ENCODE data around the gene CMTR1. TPM values are rescaled to one million over a fixed set of nuclear protein-coding genes. Genes with fewer than 3 reads are reported as not detected.
A peak's percentile ranks its signal among the peaks of the same experiment; 100 is the strongest.

The CMTR1 gene
- total and polyA plus RNA-seq, 3 experiments from 2014 or later = 25.8 to 54.3 (median 54.3) TPM

- peaks cover 72 to 91% (median 82%) of the 10 kb centered on the region in 3 donors for H3K4me1 Mint-ChIP-seq
- no peak overlapping the region for H3K4me3 ChIP-seq (ENCODE audit: low read length)
- no peaks in the 10 kb centered on the region for H3K36me3 ChIP-seq (ENCODE audit: insufficient read depth, low read length)
- H3K9me3 ChIP-seq (ENCODE audit: low read length) = no peaks in the 10 kb centered on the region
- peak in 2 of 5 donors; percentile 11 to 47 for DNase-seq
- peak overlapping the region in 6 of 7 donors; percentile 29 to 65 (median 54) for H3K4me3 Mint-ChIP-seq
- H3K27ac ChIP-seq (ENCODE audit: low read depth, low read length) = no peak overlapping the region
- ChIA-PET CTCF (interaction anchor here (0.9 to 3.6 kb wide), 16 partner anchors 12 to 201 kb away, joined by 3 to 29 read pairs (median 5); partner anchors contain the start of gene CMTR1), POLR2A (interaction anchor here (1.9 to 2.4 kb wide), 2 partner anchors 12 to 26 kb away, joined by 8 to 14 read pairs; no protein-coding TSS in a partner anchor)
- H3K27me3 Mint-ChIP-seq = no peaks in the 10 kb centered on the region
- no peaks in the 10 kb centered on the region for H3K27me3 ChIP-seq (ENCODE audit: insufficient read depth, low read length, poor library complexity, severe bottlenecking)
- no peaks in the 10 kb centered on the region for H3K9me3 Mint-ChIP-seq
- H3K4me1 ChIP-seq (ENCODE audit: insufficient read depth, low read length) = peaks cover 44% of the 10 kb centered on the region
- H3K27ac Mint-ChIP-seq = peak overlapping the region; percentile 90 to 99 (median 96)
- H3K36me3 Mint-ChIP-seq = peaks cover 0 to 20% (median 7%) of the 10 kb centered on the region in 3 donors
Observed at GRCh38 chr6:37491171-37491829, 58.3 kb downstream of the CMTR1 start.

- CTCF ChIA-PET = interaction anchor here (0.7 to 3.6 kb wide), 15 partner anchors 11 to 213 kb away, joined by 3 to 29 read pairs (median 5); partner anchors contain the start of gene CMTR1
- H3K4me3 Mint-ChIP-seq = peak overlapping the region in 6 of 7 donors; percentile 36 to 65 (median 54)
- H3K4me3 ChIP-seq (ENCODE audit: low read length) = no peak overlapping the region
Observed at GRCh38 chr6:37491830-37492208, 58.8 kb downstream of the CMTR1 start.

GRCh38 chr6:37492236-37492972, 59.4 kb downstream of the CMTR1 start:
- ChIA-PET POLR2A (interaction anchor here (1.9 to 2.4 kb wide), 2 partner anchors 11 to 25 kb away, joined by 8 to 14 read pairs; no protein-coding TSS in a partner anchor), CTCF (interaction anchor here (0.7 to 3.6 kb wide), 13 partner anchors 10 to 213 kb away, joined by 3 to 29 read pairs (median 5); no protein-coding TSS in a partner anchor)
- Mint-ChIP-seq H3K36me3 (peaks cover 0 to 18% (median 7%) of the 10 kb centered on the region in 3 donors), H3K4me1 (peaks cover 74 to 93% (median 93%) of the 10 kb centered on the region in 3 donors), H3K27me3 (no peaks in the 10 kb centered on the region), H3K9me3 (no peaks in the 10 kb centered on the region), H3K27ac (peak overlapping the region; percentile 90 to 99 (median 96)), H3K4me3 (peak overlapping the region in 6 of 7 donors; percentile 36 to 65 (median 54))
- Histone ChIP-seq H3K27me3 (ENCODE audit: insufficient read depth, low read length, poor library complexity, severe bottlenecking) (no peaks in the 10 kb centered on the region), H3K4me3 (ENCODE audit: low read length) (no peak overlapping the region), H3K4me1 (ENCODE audit: insufficient read depth, low read length) (peaks cover 52% of the 10 kb centered on the region), H3K36me3 (ENCODE audit: insufficient read depth, low read length) (no peaks in the 10 kb centered on the region), H3K27ac (ENCODE audit: low read depth, low read length) (no peak overlapping the region), H3K9me3 (ENCODE audit: low read length) (no peaks in the 10 kb centered on the region)
- DNase-seq = peak in 1 of 5 donors; percentile 14

More at GRCh38 chr6:37491830-37492208, 58.8 kb downstream of the CMTR1 start:
- peak in 2 of 5 donors; percentile 14 to 46 for DNase-seq
- H3K36me3 ChIP-seq (ENCODE audit: insufficient read depth, low read length) = no peaks in the 10 kb centered on the region
- H3K27ac ChIP-seq (ENCODE audit: low read depth, low read length) = no peak overlapping the region
- H3K4me1 Mint-ChIP-seq = peaks cover 71 to 93% (median 87%) of the 10 kb centered on the region in 3 donors
- no peaks in the 10 kb centered on the region for H3K27me3 ChIP-seq (ENCODE audit: insufficient read depth, low read length, poor library complexity, severe bottlenecking)
- H3K4me1 ChIP-seq (ENCODE audit: insufficient read depth, low read length) = peaks cover 48% of the 10 kb centered on the region
- H3K9me3 ChIP-seq (ENCODE audit: low read length) = no peaks in the 10 kb centered on the region
- peak overlapping the region; percentile 90 to 99 (median 96) for H3K27ac Mint-ChIP-seq
- H3K27me3 Mint-ChIP-seq = no peaks in the 10 kb centered on the region
- H3K36me3 Mint-ChIP-seq = peaks cover 0 to 20% (median 7%) of the 10 kb centered on the region in 3 donors
- POLR2A ChIA-PET = interaction anchor here (1.9 to 2.4 kb wide), 2 partner anchors 11 to 25 kb away, joined by 8 to 14 read pairs; no protein-coding TSS in a partner anchor
- no peaks in the 10 kb centered on the region for H3K9me3 Mint-ChIP-seq

- H3K9me3 Mint-ChIP-seq = no peaks in the 10 kb centered on the region
- H3K27ac ChIP-seq (ENCODE audit: low read depth, low read length) = no peak overlapping the region
- H3K4me1 Mint-ChIP-seq = peaks cover 76 to 95% (median 95%) of the 10 kb centered on the region in 3 donors
- no peak overlapping the region for H3K4me3 ChIP-seq (ENCODE audit: low read length)
- H3K27ac Mint-ChIP-seq = peak overlapping the region in 7 of 8 donors; percentile 90 to 99 (median 96)
- no peaks in the 10 kb centered on the region for H3K9me3 ChIP-seq (ENCODE audit: low read length)
- H3K4me1 ChIP-seq (ENCODE audit: insufficient read depth, low read length) = peaks cover 55% of the 10 kb centered on the region
- H3K27me3 ChIP-seq (ENCODE audit: insufficient read depth, low read length, poor library complexity, severe bottlenecking) = no peaks in the 10 kb centered on the region
- no peaks in the 10 kb centered on the region for H3K27me3 Mint-ChIP-seq
- CTCF ChIA-PET = interaction anchor here (1.1 to 3.6 kb wide), 3 partner anchors 10 to 212 kb away, joined by 3 to 21 read pairs (median 5); no protein-coding TSS in a partner anchor
- H3K36me3 Mint-ChIP-seq = peaks cover 0 to 15% (median 7%) of the 10 kb centered on the region in 3 donors
- H3K36me3 ChIP-seq (ENCODE audit: insufficient read depth, low read length) = no peaks in the 10 kb centered on the region
- POLR2A ChIA-PET = interaction anchor here (1.9 kb wide), 1 partner anchor 10 kb away, joined by 8 read pairs; no protein-coding TSS in a partner anchor
- DNase-seq = peak in 1 of 5 donors; percentile 44
- H3K4me3 Mint-ChIP-seq = peak overlapping the region in 3 of 7 donors; percentile 36 to 45 (median 39)
Observed at GRCh38 chr6:37492991-37493660, 60.1 kb downstream of the CMTR1 start.

GRCh38 chr6:37493661-37493995, 60.6 kb downstream of the CMTR1 start:
- peak in 1 of 5 donors; percentile 23 for DNase-seq
- H3K27me3 ChIP-seq (ENCODE audit: insufficient read depth, low read length, poor library complexity, severe bottlenecking) = no peaks in the 10 kb centered on the region
- no peaks in the 10 kb centered on the region for H3K36me3 ChIP-seq (ENCODE audit: insufficient read depth, low read length)
- Mint-ChIP-seq H3K27ac (peak overlapping the region in 6 of 8 donors; percentile 43 to 99 (median 81)), H3K9me3 (no peaks in the 10 kb centered on the region), H3K36me3 (peaks cover 0 to 11% (median 6%) of the 10 kb centered on the region in 3 donors), H3K4me3 (peak overlapping the region in 1 of 7 donors; percentile 28), H3K27me3 (no peaks in the 10 kb centered on the region), H3K4me1 (peaks cover 73 to 95% (median 95%) of the 10 kb centered on the region in 3 donors)
- no peaks in the 10 kb centered on the region for H3K9me3 ChIP-seq (ENCODE audit: low read length)
- no peak overlapping the region for H3K27ac ChIP-seq (ENCODE audit: low read depth, low read length)
- ChIA-PET CTCF (interaction anchor here (3.6 kb wide), 1 partner anchor 9 kb away, joined by 21 read pairs; no protein-coding TSS in a partner anchor), POLR2A (no interaction called here)
- H3K4me3 ChIP-seq (ENCODE audit: low read length) = no peak overlapping the region
- H3K4me1 ChIP-seq (ENCODE audit: insufficient read depth, low read length) = peaks cover 53% of the 10 kb centered on the region

GRCh38 chr6:37495244-37495934, 62.4 kb downstream of the CMTR1 start:
- DNase-seq = no peak
- Mint-ChIP-seq H3K4me3 (peak overlapping the region in 1 of 7 donors; percentile 46), H3K9me3 (no peaks in the 10 kb centered on the region), H3K36me3 (peaks cover 0 to 15% (median 5%) of the 10 kb centered on the region in 3 donors), H3K4me1 (peaks cover 73 to 95% (median 95%) of the 10 kb centered on the region in 3 donors), H3K27ac (peak overlapping the region in 7 of 8 donors; percentile 1 to 92 (median 61)), H3K27me3 (no peaks in the 10 kb centered on the region)
- Histone ChIP-seq H3K36me3 (ENCODE audit: insufficient read depth, low read length) (no peaks in the 10 kb centered on the region), H3K4me1 (ENCODE audit: insufficient read depth, low read length) (peaks cover 52% of the 10 kb centered on the region), H3K27me3 (ENCODE audit: insufficient read depth, low read length, poor library complexity, severe bottlenecking) (no peaks in the 10 kb centered on the region), H3K9me3 (ENCODE audit: low read length) (no peaks in the 10 kb centered on the region), H3K27ac (ENCODE audit: low read depth, low read length) (no peak overlapping the region), H3K4me3 (ENCODE audit: low read length) (no peak overlapping the region)
- ChIA-PET CTCF (interaction anchor here (1.7 kb wide), 1 partner anchor 22 kb away, joined by 13 read pairs; no protein-coding TSS in a partner anchor), POLR2A (interaction anchor here (0.7 to 0.9 kb wide), 2 partner anchors 21 to 62 kb away, joined by 3 to 5 read pairs; partner anchors contain the start of gene CMTR1)
